GM18868 (cell line): ENCODE results near the gene C10orf53.

Experiments used
- ATAC-seq: cut with Tn5 transposase; IDR thresholded peaks from one replicate; pipeline ENCODE4 v1.9.1; 2021; ENCODE audit warnings: mild to moderate bottlenecking, moderate library complexity; ENCODE audit not compliant: unreplicated experiment

Gene C10orf53, protein sequence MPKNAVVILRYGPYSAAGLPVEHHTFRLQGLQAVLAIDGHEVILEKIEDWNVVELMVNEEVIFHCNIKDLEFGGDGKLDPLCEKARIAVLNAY

DNA sequence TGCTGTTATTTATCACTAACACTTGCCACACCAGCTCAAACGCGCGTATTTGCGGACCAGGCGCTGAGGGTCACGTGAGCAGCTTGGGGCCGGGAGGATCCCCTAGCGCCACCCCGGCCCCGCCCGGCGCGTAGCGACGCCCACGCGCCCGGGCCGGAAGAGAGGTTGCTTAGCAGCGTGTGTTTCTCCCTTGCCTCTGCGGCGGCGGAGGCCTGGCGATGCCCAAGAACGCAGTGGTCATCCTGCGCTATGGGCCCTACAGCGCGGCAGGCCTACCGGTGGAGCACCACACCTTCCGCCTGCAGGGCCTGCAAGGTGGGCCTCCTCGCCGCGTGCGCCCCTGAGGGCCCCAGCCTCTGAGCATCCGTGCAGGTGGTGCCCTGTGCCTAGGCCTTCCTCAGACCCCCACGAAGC lies at the start of gene C10orf53:
Gene C10orf53, plus strand, starts transcription at position 172 of the 414 bp plus-strand sequence. Its CDS starts 47 bp downstream, at position 219.
- ATAC-seq = no peak

DNA sequence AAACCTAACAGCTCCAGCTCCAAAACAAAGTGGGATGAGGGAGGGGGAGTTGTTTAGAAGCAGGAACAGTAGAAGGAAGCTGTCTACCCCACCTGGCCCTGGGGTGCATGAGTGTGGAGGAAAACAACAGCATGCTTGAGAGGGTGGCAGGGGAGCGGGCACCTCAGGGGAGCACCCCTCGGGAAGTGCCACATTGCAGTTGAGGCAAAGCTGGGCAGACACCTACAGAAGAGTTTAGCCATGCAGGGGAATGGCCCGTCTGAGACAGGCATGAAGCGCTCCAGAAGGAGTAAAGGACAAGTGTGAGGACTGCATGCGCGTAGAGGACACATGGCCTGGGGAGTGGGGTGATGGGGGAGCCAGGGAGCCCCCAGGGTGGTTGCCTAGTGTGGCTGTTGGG lies 47.5 kb upstream of the C10orf53 start:
- no peak for ATAC-seq

DNA sequence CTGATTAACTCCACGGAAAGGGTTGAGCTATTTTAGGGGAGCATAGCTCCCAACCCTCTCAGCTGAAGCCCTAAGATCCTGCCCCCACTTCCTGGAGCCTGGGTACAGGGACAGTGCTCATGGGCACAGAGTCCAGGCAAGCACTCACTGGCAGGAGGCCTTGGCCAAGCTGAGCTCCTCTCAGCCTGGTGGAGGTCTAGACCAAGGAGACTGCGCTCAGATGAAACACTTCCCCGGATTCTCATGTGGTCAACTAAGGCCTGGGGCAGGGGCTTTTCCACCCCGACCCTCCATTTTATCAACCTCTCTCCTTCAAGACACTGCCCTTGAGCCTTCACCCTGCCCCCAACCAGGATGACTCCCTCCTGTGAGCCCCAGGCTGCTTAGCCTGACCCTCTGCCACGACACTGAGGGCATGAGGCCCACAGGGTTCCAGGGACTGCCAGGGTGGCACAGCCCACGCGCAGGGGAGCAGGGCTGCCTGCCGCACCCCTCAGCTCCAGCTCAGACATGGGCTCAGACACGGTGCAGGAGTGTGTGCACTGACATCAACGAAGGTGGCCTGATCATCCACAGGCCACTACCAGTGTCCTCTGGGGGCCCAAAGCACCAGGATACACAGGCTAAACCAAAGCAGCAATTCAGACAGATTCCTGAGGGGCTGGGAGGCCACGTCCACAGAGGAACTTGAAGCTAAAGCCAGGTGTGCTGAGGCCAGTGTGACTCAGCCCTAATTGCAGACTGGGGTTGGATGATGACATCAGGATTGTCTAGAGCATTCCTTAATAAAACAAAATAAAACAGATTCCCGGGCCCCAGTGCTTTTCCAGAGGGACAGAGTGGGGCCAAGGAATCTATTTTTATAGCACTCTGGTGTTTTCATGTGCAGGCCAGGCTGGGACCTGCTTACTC lies 46.8 kb upstream of the C10orf53 start:
- no peak for ATAC-seq

DNA sequence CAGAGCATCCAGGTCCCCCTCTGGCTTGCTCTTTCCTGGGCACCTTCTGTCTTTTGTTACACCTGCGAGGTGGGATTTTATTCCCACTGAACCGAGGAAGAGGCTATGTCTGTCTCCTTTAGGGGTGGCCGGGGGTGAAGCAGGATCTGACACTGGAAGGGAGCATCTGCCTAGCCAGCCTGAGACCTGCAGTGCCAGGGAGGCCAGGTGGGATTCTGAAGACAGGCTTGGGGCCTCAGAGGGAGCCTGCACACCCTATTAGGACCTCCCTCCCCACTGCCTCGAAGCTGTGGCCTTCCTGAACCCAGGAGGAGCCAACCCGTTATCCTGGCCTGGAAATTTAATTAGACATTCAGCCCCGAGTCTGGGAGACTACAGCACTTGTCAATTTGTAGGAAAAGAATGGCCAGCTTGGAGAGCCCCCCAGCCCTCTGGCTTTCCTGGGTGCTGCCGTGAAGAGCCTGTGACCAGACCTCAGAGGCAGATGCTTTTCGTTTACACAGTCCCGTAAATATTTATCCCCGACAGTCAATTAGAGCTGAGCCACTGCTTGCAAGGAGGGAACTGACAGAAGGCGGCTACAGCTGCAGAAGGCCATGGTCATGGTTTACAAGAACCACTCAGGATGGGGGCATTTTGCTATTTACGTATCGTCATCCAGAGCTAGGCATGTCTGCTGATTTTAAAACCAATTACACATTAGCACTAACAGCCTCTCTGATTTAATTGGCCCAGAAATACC lies 46.0 kb upstream of the C10orf53 start:
- ATAC-seq = no peak

DNA sequence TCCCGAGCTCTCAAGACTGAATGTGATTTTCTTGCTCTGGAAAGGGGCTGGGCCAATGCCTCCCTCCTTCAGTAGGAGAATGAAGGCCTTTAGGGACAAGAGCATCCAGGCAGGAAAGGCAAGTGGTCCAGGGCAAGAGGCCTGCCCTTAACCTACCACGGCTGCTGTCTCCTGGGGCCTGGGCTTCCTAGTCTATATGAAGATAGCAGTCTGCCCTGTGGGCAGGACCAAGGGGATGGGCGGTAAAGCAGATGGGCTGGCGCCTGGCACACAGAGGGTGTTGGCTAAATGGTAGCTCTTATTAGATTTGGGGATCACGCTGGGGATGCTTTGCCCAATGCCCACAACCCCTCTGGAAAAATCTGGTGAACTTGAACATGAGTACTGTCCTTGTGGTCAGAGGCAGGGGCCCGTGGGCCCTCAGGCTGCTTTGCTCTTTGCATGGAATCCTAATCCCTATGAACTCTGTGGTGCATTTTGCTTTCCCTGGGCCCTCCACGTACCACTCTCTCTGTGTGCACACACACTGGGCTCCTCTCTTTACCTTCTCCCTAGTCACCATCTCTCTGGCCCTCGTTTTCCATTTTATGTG lies 45.3 kb upstream of the C10orf53 start:
- no peak for ATAC-seq

DNA sequence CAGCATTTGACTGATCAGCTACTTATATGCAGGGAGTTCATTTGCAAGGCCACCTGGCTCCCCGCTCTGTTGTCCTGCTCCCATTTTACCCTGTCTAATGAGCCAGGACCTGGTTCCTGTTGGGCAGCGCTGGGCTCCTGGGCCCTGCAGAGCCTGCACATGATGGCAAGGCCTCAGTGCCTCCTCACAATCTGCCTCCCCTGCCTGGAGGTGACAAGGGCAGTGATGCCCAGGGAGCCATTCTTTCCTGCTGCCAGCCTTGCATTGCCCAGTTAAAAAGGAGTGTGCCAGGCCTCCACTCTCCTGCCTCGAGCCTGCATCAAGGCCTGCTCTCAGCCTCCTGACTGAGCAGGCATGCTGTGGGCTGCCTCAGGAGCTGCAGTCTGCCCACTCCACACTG lies 37.1 kb upstream of the C10orf53 start:
- no peak for ATAC-seq

DNA sequence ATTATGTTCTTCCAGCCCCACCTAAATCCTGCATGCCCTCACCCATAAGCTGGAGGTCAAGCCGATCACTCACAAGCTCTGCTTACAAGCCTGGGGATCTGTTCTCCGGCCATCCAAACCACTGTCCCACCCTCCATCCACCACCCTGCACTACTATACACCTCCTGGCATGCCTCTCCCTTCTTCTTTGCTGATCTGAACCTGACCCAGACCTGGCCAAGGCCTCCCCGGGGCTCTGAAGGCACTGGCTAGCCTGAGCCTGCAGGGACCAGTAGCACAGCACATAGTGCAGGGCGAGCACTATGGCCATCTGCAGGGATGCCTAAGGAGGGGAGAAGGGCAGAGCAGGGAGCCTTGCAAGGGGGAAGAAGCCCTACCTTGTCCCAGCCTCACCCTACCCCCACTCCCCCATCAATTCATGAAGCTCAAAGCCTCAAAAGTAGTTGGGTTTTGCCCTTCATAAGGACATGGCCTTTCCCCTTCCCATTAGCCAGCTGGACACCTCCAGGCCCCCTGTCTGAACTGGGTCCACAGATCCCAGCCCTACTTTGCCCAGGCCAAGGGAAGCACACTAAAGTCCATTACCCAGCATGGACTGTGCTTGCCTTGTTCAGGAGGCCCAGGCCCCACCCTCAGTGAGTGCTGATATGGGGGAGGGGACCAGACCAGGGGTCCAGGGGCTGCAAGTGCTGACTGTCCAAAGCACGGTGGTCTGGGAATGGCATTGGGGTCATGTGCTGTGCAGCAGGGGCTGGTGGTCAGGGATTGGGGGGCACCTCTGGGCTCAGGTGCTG lies 36.0 kb upstream of the C10orf53 start:
- no peak for ATAC-seq

DNA sequence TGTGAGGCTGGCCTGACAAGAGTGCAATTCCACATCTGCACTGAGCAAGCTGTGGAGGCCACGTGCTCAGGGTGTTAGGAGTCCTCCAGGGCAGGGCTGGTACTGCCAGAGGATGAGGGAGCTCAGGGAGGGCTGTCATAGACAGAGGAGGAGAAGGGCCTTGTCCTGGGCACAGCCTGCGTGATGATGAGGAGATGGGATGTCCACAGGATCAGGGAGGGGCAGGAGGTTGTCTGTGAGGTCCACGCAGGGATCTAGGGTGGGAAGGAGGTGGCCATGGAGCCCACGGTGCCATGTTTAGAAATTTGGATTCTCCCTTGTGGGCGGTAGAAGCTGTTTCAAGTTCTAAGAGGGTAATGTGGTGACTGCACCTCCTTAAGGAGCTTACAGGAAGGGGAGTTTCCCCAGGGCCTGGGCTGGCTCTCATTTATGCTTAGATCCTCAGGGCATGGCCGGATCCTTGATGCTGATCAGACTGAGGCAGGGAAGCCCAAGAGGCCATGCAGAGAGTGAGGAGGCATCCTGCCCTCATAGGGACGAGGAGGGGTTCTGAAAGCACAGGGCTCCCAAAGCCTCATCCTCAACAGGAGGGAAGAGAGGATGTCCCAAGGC lies 35.3 kb upstream of the C10orf53 start:
- ATAC-seq = no peak

DNA sequence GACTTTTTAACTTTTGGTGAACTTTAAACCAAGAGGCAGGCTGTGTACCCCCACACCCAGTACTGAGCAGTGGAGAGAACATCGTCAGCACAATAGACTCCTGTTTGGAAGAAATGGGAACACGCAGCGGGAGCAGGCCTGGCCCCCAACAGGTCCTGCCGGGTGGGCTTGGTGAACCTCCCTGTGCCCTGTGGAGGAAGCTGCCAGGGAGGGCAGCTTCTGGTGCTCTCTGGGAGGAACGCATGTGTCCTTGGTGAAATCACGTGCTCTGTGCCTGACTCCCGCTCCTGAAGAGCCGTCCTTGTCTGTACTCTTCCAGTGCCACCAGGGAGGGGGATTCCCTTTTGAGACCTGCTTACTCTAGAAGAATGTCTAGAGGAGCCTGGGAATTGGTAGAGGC lies 34.0 kb upstream of the C10orf53 start:
- no peak for ATAC-seq

DNA sequence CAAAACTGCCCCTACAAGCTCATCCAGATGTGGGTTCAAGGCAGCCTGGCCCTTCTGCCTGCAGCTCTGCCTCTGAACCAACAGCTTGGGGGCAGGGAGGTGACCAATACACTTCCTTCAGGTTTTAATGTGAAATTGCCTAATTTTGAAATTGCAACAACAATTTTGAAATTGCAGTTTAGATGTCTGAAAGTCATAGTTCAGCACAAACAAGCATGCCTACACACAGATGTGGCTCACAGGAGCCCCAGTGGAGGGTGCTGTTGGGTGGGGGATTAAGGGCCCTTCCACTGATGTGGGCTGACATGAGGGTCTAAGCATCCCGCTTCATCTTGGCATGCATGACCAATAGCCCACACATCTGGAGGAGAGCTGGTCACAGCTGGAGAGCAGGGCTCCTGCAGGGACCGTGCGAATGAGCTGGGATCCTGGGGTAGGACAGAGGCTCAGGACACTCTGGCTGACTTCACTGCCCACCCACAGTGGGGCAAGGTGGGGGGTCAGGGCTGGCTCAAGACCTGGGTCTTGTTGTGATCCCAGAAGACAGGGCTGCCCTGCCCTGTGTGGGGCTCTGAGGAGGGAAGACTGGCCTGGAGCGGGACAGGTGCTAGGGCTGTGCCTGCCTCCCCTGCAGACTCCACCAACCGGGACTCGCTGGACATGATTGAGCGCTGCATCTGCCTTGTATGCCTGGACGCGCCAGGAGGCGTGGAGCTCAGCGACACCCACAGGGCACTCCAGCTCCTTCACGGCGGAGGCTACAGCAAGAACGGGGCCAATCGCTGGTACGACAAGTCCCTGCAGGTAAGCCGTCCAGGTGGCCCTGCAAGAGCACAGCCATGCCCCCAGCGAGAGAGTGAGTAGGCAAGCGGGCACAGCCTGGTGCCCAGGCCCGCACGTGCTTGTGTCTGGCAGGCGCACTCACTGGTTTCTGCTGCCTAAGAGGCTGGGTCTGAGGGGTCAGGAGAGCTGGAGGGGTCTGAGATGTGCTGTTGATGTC lies 33.3 kb upstream of the C10orf53 start:
- no peak for ATAC-seq

DNA sequence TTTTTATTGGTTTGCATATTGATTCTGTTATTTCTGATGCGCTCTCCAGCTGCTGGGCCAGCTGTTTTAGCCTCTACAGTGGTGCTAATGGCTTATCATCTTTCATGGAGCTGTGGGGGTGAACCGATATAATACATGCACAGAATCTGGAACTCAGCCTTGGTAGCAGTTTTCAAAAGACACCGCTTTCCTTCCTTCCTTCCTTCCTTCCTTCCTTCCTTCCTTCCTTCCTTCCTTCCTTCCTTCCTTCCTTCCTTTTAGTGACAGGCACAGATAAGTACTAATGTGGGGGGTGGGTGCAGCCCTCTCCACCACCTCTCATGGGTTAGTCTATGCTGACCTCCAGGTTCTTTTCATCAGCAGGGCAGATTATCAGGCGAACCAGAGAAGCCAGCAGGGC lies 31.9 kb upstream of the C10orf53 start:
- no peak for ATAC-seq

DNA sequence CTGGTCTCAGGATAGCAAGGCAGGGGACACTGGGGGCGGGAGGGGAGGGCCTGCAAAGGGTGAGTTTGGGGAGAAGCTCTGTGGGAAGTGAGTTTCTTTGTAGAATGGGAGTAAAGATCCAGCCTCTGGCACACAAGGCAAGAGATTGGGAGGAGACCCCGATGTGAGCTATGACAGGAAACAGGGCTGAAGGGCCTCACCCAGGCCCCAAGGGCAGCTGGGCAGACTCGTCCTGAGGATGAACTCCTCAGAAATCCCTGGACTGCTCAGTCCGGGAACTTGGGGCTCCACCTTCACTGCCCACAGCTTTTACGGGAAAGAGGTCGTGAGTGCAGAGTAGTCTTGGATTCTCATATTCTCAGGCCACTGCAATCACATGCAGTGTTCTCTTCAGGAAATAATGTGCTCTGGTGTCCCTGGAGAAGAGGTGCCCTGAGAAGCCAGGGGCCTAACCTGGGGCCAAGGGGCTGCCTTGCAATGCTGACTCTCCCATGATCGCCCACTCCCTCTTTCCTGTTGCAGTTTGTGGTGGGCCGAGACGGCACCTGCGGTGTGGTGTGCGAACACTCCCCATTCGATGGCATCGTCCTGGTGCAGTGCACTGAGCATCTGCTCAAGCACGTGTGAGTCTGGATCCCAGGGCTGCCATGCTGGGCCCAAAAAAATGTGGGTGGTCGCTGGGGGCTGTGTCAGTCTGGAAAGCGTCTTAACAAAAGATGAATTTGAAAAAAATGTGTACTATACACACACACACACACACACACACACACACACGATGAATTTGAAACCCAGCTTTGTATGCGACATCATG lies 31.3 kb upstream of the C10orf53 start:
- no peak for ATAC-seq

DNA sequence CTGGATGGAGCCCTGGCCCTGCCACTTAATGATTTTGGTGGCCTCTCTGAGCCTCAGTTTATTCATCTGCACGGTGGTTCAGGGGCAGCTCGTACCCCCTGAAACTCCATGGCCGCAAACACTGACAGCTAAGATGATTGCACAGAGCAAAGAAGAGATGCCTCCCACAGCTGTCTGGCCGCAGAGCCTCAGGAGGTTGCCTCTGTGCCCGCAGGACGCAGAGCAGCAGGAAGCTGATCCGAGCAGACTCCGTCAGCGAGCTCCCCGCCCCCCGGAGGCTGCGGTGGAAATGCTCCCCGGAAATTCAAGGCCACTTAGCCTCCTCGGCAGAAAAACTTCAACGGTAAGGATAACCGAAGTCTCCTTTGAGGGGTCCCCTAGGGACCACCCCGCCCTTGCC lies 30.2 kb upstream of the C10orf53 start:
- ATAC-seq = no peak

DNA sequence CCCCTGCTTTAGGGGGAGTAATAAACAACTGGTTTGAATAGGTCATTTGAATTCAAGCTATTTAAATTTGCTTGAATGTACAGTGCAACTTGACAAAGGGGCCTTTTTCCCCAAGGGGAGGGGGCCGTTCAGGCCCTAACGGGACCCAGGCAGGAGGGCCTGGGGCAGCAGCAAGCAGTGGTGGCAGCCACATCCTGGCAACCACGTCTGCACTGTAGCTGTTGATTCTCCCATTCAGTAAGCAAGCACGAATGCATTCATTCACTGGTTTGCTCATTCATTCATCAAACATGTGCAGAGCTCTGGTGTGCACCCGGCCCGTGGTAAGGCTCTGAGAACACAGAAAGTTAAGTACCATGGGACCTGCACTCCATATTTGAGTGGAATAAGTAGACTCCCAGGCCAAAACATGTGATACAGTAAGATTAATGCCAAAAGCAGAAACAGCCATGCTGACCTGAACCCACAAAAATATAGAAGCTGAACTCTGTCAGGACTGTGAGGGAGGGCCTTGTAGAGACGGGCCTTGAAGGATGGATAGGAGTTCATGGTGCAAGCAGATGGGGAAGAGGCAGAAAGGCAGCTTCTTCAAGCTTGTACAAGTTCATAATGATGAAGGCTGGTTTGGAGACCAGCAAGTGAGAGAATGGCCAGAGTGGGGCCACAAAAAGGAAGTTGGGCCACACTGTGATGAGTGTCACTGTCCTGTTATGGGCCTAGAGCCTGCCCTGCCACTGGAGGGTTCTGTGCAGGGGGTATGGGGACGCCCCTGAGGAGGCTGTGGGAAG lies 29.3 kb upstream of the C10orf53 start:
- no peak for ATAC-seq

DNA sequence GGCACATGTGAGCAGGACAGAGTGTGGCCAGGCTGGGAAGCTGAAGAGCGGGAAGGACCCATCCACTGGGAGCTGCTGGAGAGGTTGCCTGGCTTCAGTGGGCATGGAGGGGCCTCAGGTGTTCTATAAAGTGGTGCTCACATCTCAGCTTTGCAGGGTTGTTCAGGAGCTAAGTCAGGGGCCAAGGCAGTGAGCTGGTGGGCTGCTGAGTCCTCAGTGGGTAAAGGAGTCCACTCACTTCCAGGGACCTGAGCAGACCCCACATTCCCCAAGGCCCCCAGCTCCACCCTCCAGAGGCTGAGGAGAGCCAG lies 28.8 kb upstream of the C10orf53 start:
- ATAC-seq = no peak

DNA sequence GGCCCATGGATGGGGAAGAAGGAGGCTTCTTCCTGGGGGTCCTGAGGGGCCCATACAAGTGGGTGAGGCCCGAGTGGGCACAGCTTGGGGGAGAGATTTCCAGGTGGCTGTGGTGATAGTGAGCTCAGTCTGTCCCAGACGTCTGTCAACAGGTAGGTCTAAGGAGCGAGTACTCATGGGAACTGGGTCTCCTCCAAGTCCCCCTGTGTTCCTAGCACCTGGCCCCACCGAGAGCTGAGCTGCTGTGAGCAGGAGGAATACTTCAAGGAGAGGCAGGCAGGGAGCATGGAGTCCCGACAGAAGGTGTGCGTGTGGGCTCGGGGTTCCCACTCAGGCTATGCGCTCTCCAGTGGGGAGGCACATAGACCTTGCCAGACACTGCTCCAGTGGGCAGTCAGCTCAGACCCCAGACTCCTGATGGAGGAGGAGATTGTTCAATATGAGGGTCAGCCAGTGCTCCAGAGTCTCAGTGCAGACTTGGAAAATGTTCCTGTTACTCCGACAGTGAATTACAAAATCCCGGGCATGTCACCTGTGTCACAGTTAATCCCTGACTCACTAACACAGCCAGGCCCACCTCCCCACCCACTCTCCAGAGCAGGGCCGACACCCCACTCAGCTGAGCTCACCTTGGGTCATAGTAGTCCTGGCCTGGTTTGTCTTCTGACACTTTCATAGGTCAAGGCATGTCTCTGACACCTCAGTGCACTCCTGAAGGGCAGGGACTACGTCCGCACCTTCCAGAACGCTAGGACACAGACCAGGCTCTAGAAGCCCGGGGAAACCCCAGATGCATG lies 28.2 kb upstream of the C10orf53 start:
- no peak for ATAC-seq

DNA sequence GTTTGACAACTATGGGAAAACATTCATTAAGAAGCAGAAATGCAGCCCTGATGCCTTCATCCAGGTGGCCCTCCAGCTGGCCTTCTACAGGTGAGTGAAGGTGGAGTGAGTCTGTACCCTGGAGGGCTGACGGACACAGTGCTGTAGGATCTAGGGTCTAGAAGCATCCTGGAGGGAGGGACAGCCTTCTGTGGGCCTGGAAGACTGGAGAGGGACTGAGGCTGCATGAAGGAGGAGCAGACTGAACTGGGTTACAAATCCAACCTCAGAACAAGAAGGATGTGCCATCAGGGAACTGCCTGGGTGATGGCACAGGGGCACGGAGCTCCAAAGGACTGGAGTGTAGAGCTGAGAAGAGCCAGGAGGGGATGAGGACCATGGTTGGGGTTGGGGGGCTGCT lies 27.5 kb upstream of the C10orf53 start:
- no peak for ATAC-seq
